H1 (cell line): ENCODE data around the gene ITPKB.

Experiments
- CHD2 ChIP-seq: IDR thresholded peaks from 2 replicates; pipeline ENCODE4 v1.6.1; 2012; ENCODE audit warnings: low read length, improper control_type of control experiment
- POLR2A ChIP-seq, 2 experiments: IDR thresholded peaks; 1 replicate in 1 of 2; 2 replicates in 1 of 2; pipeline ENCODE4 v1.6.1; 2011; ENCODE audit warnings: low read depth in 2 of 2, low read length in 2 of 2, mild to moderate bottlenecking in 2 of 2; ENCODE audit errors: control extremely low read depth in 1 of 2
- RNF2 ChIP-seq: fragments of 200-900, 300-1000 bp; sonication (generic); IDR thresholded peaks from 2 replicates; pipeline ENCODE4 v1.7.1; 2016; ENCODE audit warnings: borderline replicate concordance, low read depth, mild to moderate bottlenecking, antibody characterized with exemption, low read length; ENCODE audit not compliant: poor library complexity, severe bottlenecking; ENCODE audit errors: missing control alignments
- SIX5 ChIP-seq: IDR thresholded peaks from 2 replicates; pipeline ENCODE4 v1.6.1; 2011; ENCODE audit warnings: mild to moderate bottlenecking, low read depth, low read length
- TAF1 ChIP-seq: IDR thresholded peaks from 2 replicates; pipeline ENCODE4 v1.6.1; 2011; ENCODE audit warnings: mild to moderate bottlenecking, low read depth, low read length
- YY1 ChIP-seq: IDR thresholded peaks from 2 replicates; pipeline ENCODE4 v1.6.1; 2011; ENCODE audit warnings: low read depth, mild to moderate bottlenecking, low read length
- TF ChIP-seq, protein P1 (sequence below), 3 experiments: IDR thresholded peaks; 1 replicate in 2 of 3; 2 replicates in 1 of 3; pipeline versions ENCODE4 v1.5.1 to v1.6.1; 2011; ENCODE audit warnings: low read length in 3 of 3, mild to moderate bottlenecking in 3 of 3, inconsistent platforms in 2 of 3, low read depth in 1 of 3, moderate library complexity in 1 of 3; ENCODE audit not compliant: insufficient read depth in 1 of 3; ENCODE audit errors: control extremely low read depth in 1 of 3

DNA sequence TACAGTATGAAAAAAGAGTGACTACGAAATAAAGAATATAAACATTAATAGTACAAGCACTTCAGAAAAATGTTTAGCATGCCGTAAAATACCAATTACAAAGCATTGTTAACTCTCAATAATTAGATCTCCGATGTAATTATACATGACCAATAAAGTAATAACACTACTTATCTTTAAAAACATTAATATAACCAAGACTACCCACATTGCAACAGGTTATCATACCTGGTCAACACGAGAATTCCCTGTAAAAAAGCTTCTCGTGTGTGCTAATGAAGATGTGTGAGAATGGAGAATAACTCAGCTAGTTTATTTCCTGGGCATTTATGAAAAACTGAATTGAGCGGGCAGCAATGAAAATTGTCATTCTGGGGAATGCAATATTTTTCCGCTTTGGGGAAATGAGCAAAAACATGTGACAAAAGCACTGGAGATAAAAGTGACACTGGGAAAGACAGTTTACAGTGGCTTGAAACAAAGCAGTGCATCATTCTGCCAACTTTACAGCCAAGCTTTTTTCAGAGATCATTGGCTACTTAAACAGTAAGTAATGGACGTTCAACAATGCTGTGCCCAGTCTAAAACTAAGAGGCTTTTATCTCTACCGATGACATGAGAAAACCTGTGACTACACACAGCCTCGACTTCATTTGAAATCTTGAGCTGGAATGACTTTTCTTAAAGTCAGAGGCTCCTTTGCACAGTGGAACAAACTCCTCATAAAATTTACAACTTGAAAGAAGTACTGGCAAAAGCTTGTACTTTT lies 34.7 kb downstream of the ITPKB start:
- TF ChIP-seq RNF2: no peak
- no peak for TF ChIP-seq TAF1
- TF ChIP-seq CHD2: no peak
- no peak for TF ChIP-seq YY1
- TF ChIP-seq, protein P1, sequence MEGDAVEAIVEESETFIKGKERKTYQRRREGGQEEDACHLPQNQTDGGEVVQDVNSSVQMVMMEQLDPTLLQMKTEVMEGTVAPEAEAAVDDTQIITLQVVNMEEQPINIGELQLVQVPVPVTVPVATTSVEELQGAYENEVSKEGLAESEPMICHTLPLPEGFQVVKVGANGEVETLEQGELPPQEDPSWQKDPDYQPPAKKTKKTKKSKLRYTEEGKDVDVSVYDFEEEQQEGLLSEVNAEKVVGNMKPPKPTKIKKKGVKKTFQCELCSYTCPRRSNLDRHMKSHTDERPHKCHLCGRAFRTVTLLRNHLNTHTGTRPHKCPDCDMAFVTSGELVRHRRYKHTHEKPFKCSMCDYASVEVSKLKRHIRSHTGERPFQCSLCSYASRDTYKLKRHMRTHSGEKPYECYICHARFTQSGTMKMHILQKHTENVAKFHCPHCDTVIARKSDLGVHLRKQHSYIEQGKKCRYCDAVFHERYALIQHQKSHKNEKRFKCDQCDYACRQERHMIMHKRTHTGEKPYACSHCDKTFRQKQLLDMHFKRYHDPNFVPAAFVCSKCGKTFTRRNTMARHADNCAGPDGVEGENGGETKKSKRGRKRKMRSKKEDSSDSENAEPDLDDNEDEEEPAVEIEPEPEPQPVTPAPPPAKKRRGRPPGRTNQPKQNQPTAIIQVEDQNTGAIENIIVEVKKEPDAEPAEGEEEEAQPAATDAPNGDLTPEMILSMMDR (IDR thresholded peaks at IDR 0.05; ENCODE audit: control extremely low read depth in 1 of 3, insufficient read depth in 1 of 3, low read depth in 1 of 3, low read length in 3 of 3): no peak
- TF ChIP-seq POLR2A (IDR thresholded peaks at IDR 0.05; ENCODE audit: control extremely low read depth in 1 of 2, low read depth in 2 of 2, low read length in 2 of 2): no peak
- no peak for TF ChIP-seq SIX5
